Lung (tissue), 12 donors: ENCODE data around the gene RAE1. TPM values are rescaled to one million over a fixed set of nuclear protein-coding genes. Genes with fewer than 3 reads are reported as not detected.

Source experiments
- ATAC-seq: fragments of 200-7000 bp; cut with Tn5 transposase; one replicate; pipeline ENCODE4 v1.9.1; 2020; ENCODE audit warnings: moderate number of reproducible peaks; ENCODE audit not compliant: insufficient read depth, low FRiP score
- DNase-seq, 3 donors: peaks; one replicate each; pipeline ENCODE4 v3.0.0-alpha.2; 2013 to 2017
- H3K27ac ChIP-seq, 2 donors: one replicate each; pipeline ENCODE4 v1.5.1; 2013; ENCODE audit warnings: mild to moderate bottlenecking in 2 of 2, moderate library complexity in 2 of 2, control low read depth in 1 of 2, inconsistent platforms in 1 of 2, low read depth in 1 of 2, low read length in 1 of 2
- H3K27me3 ChIP-seq, 3 donors: one replicate each; pipeline ENCODE4 v1.5.1; 2013; ENCODE audit warnings: low read length in 2 of 3; ENCODE audit not compliant: control insufficient read depth in 3 of 3, insufficient read depth in 3 of 3
- H3K36me3 ChIP-seq, 4 donors: one replicate each; pipeline ENCODE4 v1.5.1; 2013; ENCODE audit warnings: low read length in 4 of 4, mild to moderate bottlenecking in 1 of 4, moderate library complexity in 1 of 4; ENCODE audit not compliant: control insufficient read depth in 4 of 4, insufficient read depth in 4 of 4
- H3K4me1 ChIP-seq, 5 donors: one replicate each; pipeline ENCODE4 v1.5.1; 2013; ENCODE audit warnings: low read length in 5 of 5, mild to moderate bottlenecking in 2 of 5, moderate library complexity in 1 of 5; ENCODE audit not compliant: control insufficient read depth in 5 of 5, insufficient read depth in 5 of 5
- H3K4me3 ChIP-seq: one replicate; pipeline ENCODE4 v1.5.1; 2013; ENCODE audit warnings: mild to moderate bottlenecking, control low read depth, moderate library complexity
- H3K9ac ChIP-seq, 2 donors: one replicate each; pipeline ENCODE4 v1.5.1; 2013; ENCODE audit warnings: low read length in 2 of 2, control low read depth in 1 of 2; ENCODE audit not compliant: insufficient read depth in 1 of 2
- H3K9me3 ChIP-seq, 4 donors: one replicate each; pipeline ENCODE4 v1.5.1; 2013; ENCODE audit warnings: low read length in 3 of 4, mild to moderate bottlenecking in 1 of 4, moderate library complexity in 1 of 4; ENCODE audit not compliant: control insufficient read depth in 4 of 4, insufficient read depth in 3 of 4
- CTCF ChIP-seq: IDR thresholded peaks from 2 replicates; pipeline ENCODE4 v1.5.1; 2012; ENCODE audit warnings: mild to moderate bottlenecking; ENCODE audit errors: control extremely low read depth, extremely low read depth
- WGBS, 2 donors: extraction: QIAGEN DNeasy Blood & Tissue Kit; methylation state at CpG; one replicate each; pipeline ENCODE4 v1.1.7; 2013; 5-methylcytosine and 5-hydroxymethylcytosine counted together
- polyA plus RNA-seq, 2 donors: library from polyadenylated mRNA; stranded (reverse); fragments of 200-250 nt; gene quantifications; one replicate each; pipeline ENCODE4 v1.2.1, GENCODE V29; 2013
- total RNA-seq, 2 donors: library from RNA; depleted of rRNA in 1 of 2; stranded (reverse); fragments of >200 nt in 1 of 2; gene quantifications; one replicate each; pipeline ENCODE4 v1.2.1, GENCODE V29; 2014 to 2021
- donor health status: control.
- donor health status: control.
- donor health status: Bipolar disorder and iron deficiency.
- donor health status: healthy.
- donor health status: DM: yes; HTN: yes; CAD: no.

The RAE1 gene
- total and polyA plus RNA-seq, 4 donors: 9.7 to 31.0 (median 20.7) TPM

GRCh38 chr20:57383447-57384347 lies 32.6 kb downstream of the RAE1 start:
- WGBS, 2 donors: 87 to 89% methylated on average over 20 of the region's 20 CpGs
- peak overlapping the region in 1 of 2 donors; percentile 50 for H3K27ac ChIP-seq
- peaks cover 0 to 12% (median 0%) of the 10 kb centered on the region in 5 donors for H3K4me1 ChIP-seq
- DNase-seq (no peak), ATAC-seq (no peak)
- H3K36me3 ChIP-seq: peaks cover under 1 to 7% (median 4%) of the 10 kb centered on the region in 4 donors
- TF ChIP-seq CTCF: no peak
- no peak overlapping the region for H3K4me3 ChIP-seq
- H3K9me3 ChIP-seq: peaks cover 0 to 4% (median 0%) of the 10 kb centered on the region in 4 donors
- H3K9ac ChIP-seq: no peak overlapping the region
- H3K27me3 ChIP-seq: no peaks in the 10 kb centered on the region

GRCh38 chr20:57384486-57384885 lies 33.4 kb downstream of the RAE1 start:
- Histone ChIP-seq H3K27ac (peak overlapping the region in 1 of 2 donors; percentile 50), H3K27me3 (no peaks in the 10 kb centered on the region), H3K4me1 (peaks cover 0 to 12% (median under 1%) of the 10 kb centered on the region in 5 donors), H3K4me3 (no peak overlapping the region), H3K9ac (no peak overlapping the region), H3K36me3 (peaks cover 0 to 7% (median 4%) of the 10 kb centered on the region in 4 donors), H3K9me3 (peaks cover 0 to 4% (median 0%) of the 10 kb centered on the region in 4 donors)
- WGBS, 2 donors: 93 to 95% methylated on average over 8 of the region's 8 CpGs
- ATAC-seq (no peak), DNase-seq (no peak)
- no peak for TF ChIP-seq CTCF

- DNase-seq (no peak), ATAC-seq (no peak)
- peaks cover 0 to 4% (median 0%) of the 10 kb centered on the region in 4 donors for H3K9me3 ChIP-seq
- peaks cover 0 to 18% (median 7%) of the 10 kb centered on the region in 5 donors for H3K4me1 ChIP-seq
- TF ChIP-seq CTCF: no peak
- H3K36me3 ChIP-seq: peaks cover 0 to 6% (median 3%) of the 10 kb centered on the region in 4 donors
- no peak overlapping the region for H3K4me3 ChIP-seq
- 74 to 83% methylated on average over 29 of the region's 29 CpGs for WGBS, 2 donors
- H3K27me3 ChIP-seq: no peaks in the 10 kb centered on the region
- H3K9ac ChIP-seq: no peak overlapping the region
- peak overlapping the region in 1 of 2 donors; percentile 68 for H3K27ac ChIP-seq
Observed at GRCh38 chr20:57384953-57385761, 34.1 kb downstream of the RAE1 start.
